ENCODE measurements around the gene HOXC4. TPM values are rescaled to one million over a fixed set of nuclear protein-coding genes. Genes with fewer than 3 reads are reported as not detected.

HOXC4 gene
- total and polyA plus RNA-seq, 10 donors: 0.49 to 2.6 (median 1.4) TPM

- H3K36me3 ChIP-seq: no peaks in the 10 kb centered on the region
- H3K4me3 ChIP-seq: no peak overlapping the region
- WGBS, 5 donors: 24 to 59% (median 40%) methylated on average over 14 to 17 of the region's 17 CpGs
- peaks cover 16 to 100% (median 80%) of the 10 kb centered on the region in 7 donors for H3K27me3 ChIP-seq (replicated peaks in 1 of 7)
- no peaks in the 10 kb centered on the region for H3K9me3 ChIP-seq
- TF ChIP-seq POLR2AphosphoS5 (IDR thresholded peaks at IDR 0.05) (no peak), POLR2A (IDR thresholded peaks at IDR 0.05) (no peak), CTCF (IDR thresholded peaks at IDR 0.05 in 8 of 11, conservative IDR thresholded peaks at IDR 0.05 in 3 of 11) (no peak)
- H3K4me1 ChIP-seq: peaks cover 0 to 29% (median 10%) of the 10 kb centered on the region in 6 donors
- peak; percentile 51 for DNase-seq
- H3K27ac ChIP-seq: no peak overlapping the region
- intact Hi-C loops (cut with DNase I; ENCODE audit: low total_unique reads): no loop called here
These were observed 29.5 kb upstream of the HOXC4 start for GRCh38 chr12:54024127-54024526.

GRCh38 chr12:54024581-54025305, 28.9 kb upstream of the HOXC4 start:
- no peak overlapping the region for H3K4me3 ChIP-seq

GRCh38 chr12:54025499-54026405, 27.9 kb upstream of the HOXC4 start:
- TF ChIP-seq POLR2AphosphoS5 (IDR thresholded peaks at IDR 0.05) (no peak), POLR2A (IDR thresholded peaks at IDR 0.05) (no peak), CTCF (IDR thresholded peaks at IDR 0.05 in 8 of 11, conservative IDR thresholded peaks at IDR 0.05 in 3 of 11) (no peak)
- peaks cover 16 to 100% (median 90%) of the 10 kb centered on the region in 7 donors for H3K27me3 ChIP-seq (replicated peaks in 1 of 7)
- intact Hi-C loops (cut with DNase I; ENCODE audit: low total_unique reads): no loop called here
- H3K4me3 ChIP-seq: no peak overlapping the region
- DNase-seq: no peak
- WGBS, 5 donors: 22 to 26% (median 25%) methylated on average over 7 of the region's 7 CpGs
- no peak overlapping the region for H3K27ac ChIP-seq
- H3K4me1 ChIP-seq: peaks cover 0 to 30% (median 7%) of the 10 kb centered on the region in 6 donors
- no peaks in the 10 kb centered on the region for H3K36me3 ChIP-seq
- H3K9me3 ChIP-seq: no peaks in the 10 kb centered on the region

More at GRCh38 chr12:54024581-54025305, 28.9 kb upstream of the HOXC4 start:
- DNase-seq: peak; percentile 20
- intact Hi-C loops (cut with DNase I; ENCODE audit: low total_unique reads): no loop called here
- Histone ChIP-seq H3K36me3 (no peaks in the 10 kb centered on the region), H3K27me3 (replicated peaks in 1 of 7) (peaks cover 16 to 100% (median 81%) of the 10 kb centered on the region in 7 donors), H3K27ac (no peak overlapping the region), H3K4me1 (peaks cover 0 to 27% (median 8%) of the 10 kb centered on the region in 6 donors), H3K9me3 (no peaks in the 10 kb centered on the region)
- WGBS, 5 donors: 45 to 53% (median 48%) methylated on average over 5 of the region's 5 CpGs
- TF ChIP-seq POLR2A (IDR thresholded peaks at IDR 0.05) (no peak), CTCF (IDR thresholded peaks at IDR 0.05 in 8 of 11, conservative IDR thresholded peaks at IDR 0.05 in 3 of 11) (no peak), POLR2AphosphoS5 (IDR thresholded peaks at IDR 0.05) (no peak)

All from spleen (tissue), 11 donors.